IPS-18c (cell line): ENCODE results near the gene BZW2.

Experiments
- H3K4me3 ChIP-seq: 2 replicates; pipeline ENCODE4 v1.7.0; 2013; ENCODE audit warnings: low read depth, mild to moderate bottlenecking, low read length, moderate library complexity; ENCODE audit not compliant: insufficient read depth
- H3K9me3 ChIP-seq: one replicate; pipeline ENCODE4 v1.6.1; 2013; ENCODE audit warnings: mild to moderate bottlenecking, low read length, moderate library complexity; ENCODE audit not compliant: control insufficient read depth, insufficient read depth

Gene BZW2

DNA sequence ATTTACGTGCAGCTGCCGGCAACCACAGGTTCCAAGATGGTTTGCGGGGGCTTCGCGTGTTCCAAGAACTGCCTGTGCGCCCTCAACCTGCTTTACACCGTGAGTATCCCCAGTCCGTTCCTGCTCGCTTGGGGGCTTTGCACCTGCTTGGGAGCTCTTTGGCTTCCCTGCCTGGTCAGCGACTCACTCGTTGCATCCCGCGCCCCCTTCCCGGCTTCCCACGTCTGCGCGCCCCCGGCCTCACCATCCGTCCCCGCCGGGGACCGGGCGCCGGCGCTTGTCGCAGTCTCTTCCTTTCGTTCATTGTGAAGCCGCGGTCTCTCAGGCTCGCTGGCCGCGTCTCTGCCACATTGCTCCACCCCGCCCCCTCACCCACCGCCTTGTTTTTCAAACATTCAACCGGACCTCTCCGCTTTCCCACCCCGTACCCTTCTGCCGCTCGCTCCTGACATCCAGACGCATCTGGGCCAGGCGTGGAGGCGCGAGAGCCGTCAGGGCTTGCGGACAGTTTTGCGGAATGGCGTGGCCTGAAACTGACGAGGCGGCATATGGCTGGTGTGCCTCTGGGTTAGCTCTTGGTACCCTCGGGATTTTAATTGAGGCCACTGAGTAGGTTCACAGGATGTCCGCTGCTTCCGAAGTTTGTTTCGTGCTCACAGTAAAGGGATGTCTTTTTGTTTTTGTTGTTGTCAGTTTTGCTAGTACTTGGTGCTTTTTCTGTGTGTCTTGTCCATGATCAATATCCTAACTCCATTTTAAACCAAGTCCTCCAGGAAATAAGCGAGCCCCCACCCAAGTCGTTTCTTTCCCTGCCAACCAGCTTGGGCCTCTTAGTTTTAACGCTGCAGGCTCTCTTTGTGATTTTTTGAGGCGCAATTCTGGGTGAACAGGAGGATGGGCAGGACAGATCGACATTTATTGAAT is 108.2 kb downstream of the BZW2 start:
- peak overlapping the region; percentile 93 for H3K4me3 ChIP-seq
- no peaks in the 10 kb centered on the region for H3K9me3 ChIP-seq

DNA sequence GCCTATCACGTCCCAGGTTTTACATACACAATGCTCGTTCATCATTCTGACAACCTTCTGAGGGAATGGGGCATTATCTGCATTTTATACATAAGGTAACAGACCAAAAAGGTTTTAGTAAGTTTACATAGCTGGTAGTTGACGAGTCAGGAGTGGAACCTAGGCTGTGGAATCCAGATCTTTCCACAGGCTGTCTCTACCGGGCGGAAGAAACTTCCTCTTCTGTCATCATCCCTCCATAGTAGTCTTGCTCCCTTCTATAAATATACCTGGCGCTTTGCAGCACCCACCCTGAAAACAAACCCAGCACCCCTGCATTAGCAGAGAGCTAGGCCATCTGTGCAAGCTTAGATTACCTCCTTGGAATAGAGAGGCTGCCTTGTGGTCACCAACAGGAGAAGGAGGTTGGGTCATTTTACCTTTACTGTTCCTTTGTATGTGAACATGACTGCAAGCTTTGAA is 108.9 kb downstream of the BZW2 start:
- H3K4me3 ChIP-seq = peak overlapping the region; percentile 93

DNA sequence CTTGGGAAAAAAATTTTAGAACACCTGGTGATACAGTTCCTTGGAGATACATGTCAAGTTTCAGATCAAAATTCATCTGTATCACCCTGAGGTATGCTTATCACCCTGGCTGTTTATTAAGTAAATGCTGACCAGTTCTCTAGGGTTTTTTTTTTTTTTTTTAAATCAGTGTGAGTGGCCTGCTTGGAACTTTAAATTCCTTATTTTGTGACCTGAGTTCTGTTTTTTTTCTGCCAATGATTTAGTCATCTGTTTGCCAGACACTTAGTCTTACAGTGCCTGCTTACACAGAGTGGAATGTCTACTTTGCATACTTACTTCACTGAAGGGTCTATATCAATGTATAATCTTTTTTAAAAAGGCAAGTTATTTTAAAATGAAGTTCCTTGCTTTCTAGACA is 109.4 kb downstream of the BZW2 start:
- no peaks in the 10 kb centered on the region for H3K9me3 ChIP-seq
- no peak overlapping the region for H3K4me3 ChIP-seq

More for the DNA sequence above, 108.9 kb downstream of the BZW2 start:
- H3K9me3 ChIP-seq = no peaks in the 10 kb centered on the region
